ENCODE results near the gene RDH13.
A peak's percentile ranks its signal among the peaks of the same experiment; 100 is the strongest.

- TF ChIP-seq POLR2A (IDR thresholded peaks at IDR 0.05) (peak; percentile 55), EP300 (IDR thresholded peaks at IDR 0.05) (no peak)
These were observed at the start of gene RDH13 for GRCh38 chr19:55062735-55063491.
